Left cardiac atrium (tissue), 4 donors: ENCODE results near the gene FLCN. TPM values are rescaled to one million over a fixed set of nuclear protein-coding genes. Genes with fewer than 3 reads are reported as not detected.
"Not testable (repeated sequence)": the region's sequence is repeated elsewhere in the genome, so short reads cannot be mapped to it uniquely, and the experiment has no call there.

Source experiments
- ATAC-seq, 2 donors: fragments of 200-7000 bp; cut with Tn5 transposase; one replicate each; pipeline ENCODE4 v1.9.1; 2020; ENCODE audit warnings: mild to moderate bottlenecking in 2 of 2, moderate library complexity in 2 of 2
- DNase-seq: peaks from one replicate; pipeline ENCODE4 v3.0.0-alpha.2; 2020
- intact Hi-C, 2 donors: fragments of 100-400 bp; cut with DNase I; formaldehyde crosslinking; loops; one replicate each; pipeline versions ENCODE4 v1.14.1 to v1.15.1; 2022 to 2023
- long read RNA-seq: library from polyadenylated mRNA; unstranded; transcript quantifications from one replicate; pipeline ENCODE4 v2.0.0, GENCODE V29; 2021
- total RNA-seq, 2 donors: library from RNA; stranded (reverse); fragmentation: NEBNext Ultra II Directional; extraction: Animal tissue kit (Norgen Biotek cat#: 25700); gene quantifications; one replicate each; pipeline ENCODE4 v1.2.1, GENCODE V29; 2021
- donor health status: DM: no; HTN: yes; CAD: no.
- donor health status: DM: no; HTN: yes; CAD: no; lungs with severe emphysema.
- donor health status: DM: yes; HTN: yes; CAD: no.
- donor health status: Dilated cardiomyopathy.

The FLCN gene, protein sequence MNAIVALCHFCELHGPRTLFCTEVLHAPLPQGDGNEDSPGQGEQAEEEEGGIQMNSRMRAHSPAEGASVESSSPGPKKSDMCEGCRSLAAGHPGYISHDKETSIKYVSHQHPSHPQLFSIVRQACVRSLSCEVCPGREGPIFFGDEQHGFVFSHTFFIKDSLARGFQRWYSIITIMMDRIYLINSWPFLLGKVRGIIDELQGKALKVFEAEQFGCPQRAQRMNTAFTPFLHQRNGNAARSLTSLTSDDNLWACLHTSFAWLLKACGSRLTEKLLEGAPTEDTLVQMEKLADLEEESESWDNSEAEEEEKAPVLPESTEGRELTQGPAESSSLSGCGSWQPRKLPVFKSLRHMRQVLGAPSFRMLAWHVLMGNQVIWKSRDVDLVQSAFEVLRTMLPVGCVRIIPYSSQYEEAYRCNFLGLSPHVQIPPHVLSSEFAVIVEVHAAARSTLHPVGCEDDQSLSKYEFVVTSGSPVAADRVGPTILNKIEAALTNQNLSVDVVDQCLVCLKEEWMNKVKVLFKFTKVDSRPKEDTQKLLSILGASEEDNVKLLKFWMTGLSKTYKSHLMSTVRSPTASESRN
- total RNA-seq: 10 to 100 TPM; 36.6 to 48.4 TPM
- long read RNA-seq, transcript FLCN-201 (14 exons, 3,638 nt): major isoform, 11 of 24 reads
- long read RNA-seq, partial matches to known transcripts: 4 of 24 reads
- long read RNA-seq, other reads (novel, unspliced or antisense): 5 of 24 reads

GRCh38 chr17:17237026-17237799 lies at the start of gene FLCN:
TSS of gene FLCN (minus strand) at chr17:17237168. CDS start at chr17:17228137, 9,031 bp downstream.
- ATAC-seq: peak; percentile 95 to 97
- DNase-seq: peak; percentile 96
- intact Hi-C loops: loop anchor here in 1 of 2 donors (5.0 to 10.0 kb wide), 2 partner anchors 35 to 232 kb away; no protein-coding TSS in a partner anchor

DNA sequence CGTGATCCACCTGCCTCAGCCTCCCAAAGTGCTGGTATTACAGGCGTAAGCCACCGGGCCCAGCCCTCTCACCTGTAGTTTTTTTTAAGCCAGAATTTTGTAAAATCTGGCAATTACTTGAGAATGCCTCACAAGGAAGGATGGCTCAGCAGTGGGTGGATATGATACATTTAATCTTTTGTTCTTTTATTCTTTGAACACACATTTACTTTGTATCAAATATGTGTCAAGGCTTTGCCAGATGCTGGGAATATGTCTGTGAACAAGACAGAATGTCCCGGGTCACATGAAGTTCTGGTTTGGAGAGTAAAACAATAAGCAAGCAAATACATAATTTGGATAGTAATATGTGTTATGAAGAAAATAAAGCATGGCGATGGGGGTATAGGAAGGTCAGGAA lies 49.0 kb upstream of the FLCN start:
- intact Hi-C loops: no loop called here
- DNase-seq: no peak
- no peak for ATAC-seq

DNA sequence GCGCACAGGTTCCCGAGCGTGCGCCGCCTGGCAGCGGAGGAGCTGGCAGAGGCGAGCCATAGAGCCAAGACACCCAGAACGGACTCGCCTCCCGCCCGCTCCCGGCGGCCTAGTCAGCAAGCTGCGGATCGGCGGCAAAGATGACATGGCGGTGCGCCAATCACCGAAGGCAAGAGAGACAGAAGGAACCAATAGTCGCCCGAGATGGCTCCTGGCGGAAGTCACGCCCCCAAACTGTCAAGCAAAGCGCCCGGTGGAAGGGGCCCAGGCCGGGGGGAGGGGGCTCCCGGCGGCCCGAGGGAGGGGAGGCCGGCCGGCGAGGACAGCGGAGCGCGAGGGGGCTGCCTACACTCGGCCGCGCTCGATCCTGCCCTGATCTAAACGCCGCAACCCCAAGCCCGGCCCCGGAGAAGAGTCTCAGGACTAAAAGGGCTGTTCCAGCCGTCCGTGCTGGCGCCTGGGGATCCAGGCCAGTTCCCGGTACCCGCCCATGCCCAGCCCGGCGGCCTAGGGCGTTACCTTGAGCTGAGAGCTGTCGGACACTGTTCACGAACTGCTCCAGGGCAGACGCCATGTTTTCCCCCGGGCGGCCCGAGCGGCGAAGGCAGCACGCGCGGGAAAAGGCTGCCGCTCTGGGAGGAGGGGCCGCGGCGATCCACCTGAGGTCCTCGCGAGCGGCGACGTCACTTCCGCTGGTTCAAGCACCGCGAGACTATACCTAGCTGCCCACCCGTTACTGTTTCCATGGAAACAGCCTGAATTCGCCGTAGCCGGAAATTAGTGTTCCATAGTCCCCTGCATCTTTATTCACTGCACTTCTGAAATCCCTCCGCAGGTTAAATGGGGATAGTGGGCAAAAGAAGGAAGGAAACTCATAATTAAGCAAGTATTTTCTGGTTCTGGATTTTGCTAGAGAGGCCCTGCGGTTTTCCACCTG lies 43.9 kb upstream of the FLCN start, which contains the start of gene COPS3:
Gene COPS3, minus strand, starts transcription at position 634 of the 937 bp plus-strand sequence. Its CDS starts 60 bp downstream, at position 574.
- peak; percentile 99 for DNase-seq
- ATAC-seq: peak; percentile 97 to 98
- intact Hi-C loops: no loop called here

GRCh38 chr17:17279316-17279715 lies 42.3 kb upstream of the FLCN start:
- no peak for ATAC-seq
- intact Hi-C loops: no loop called here

DNA sequence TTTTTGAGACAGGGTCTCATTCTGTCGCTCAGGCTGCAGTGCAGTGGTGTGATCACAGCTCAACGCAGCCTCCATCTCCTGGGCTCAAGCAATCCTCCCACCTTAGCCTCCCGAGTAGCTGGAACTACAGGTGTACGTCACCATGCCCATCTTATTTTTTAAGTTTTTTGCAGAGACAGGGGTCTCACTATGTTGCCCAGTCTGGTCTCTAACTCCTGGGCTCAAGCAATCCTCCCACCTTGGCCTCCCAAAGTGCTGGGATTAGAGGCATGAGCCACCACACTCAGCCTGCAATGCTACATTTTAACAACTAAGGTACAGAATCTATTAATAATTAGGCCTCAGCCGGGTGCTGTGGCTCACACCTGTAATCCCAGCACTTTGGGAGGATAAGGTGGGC lies 40.5 kb upstream of the FLCN start:
- DNase-seq, ATAC-seq, intact Hi-C loops: not testable (repeated sequence)

More at GRCh38 chr17:17279316-17279715, 42.3 kb upstream of the FLCN start:
- no peak for DNase-seq

GRCh38 chr17:17275971-17276370 lies 39.0 kb upstream of the FLCN start:
- DNase-seq (no peak), ATAC-seq (no peak)
- intact Hi-C loops: no loop called here

GRCh38 chr17:17269926-17270773 lies 33.2 kb upstream of the FLCN start:
- DNase-seq (no peak), ATAC-seq (no peak)
- intact Hi-C loops: no loop called here

DNA sequence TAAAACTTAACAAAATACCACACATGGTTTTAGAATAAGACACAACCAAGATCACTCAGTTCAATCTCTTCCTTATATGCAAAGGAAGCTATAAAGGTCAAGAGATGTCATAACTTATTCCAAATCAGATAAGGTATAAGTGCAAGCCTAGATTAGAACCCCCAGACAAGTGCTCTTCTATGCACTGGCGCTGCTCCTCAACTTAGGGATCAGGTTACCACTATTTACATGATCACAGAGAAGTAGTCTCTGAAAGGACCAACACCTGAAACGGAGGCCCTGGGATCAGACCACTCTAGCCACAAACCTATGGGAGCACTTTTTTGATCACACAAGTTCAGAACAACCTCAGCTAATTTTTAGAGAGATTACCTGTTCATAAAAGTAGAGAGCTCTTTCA lies 27.5 kb upstream of the FLCN start:
- intact Hi-C loops: no loop called here
- no peak for ATAC-seq

DNA sequence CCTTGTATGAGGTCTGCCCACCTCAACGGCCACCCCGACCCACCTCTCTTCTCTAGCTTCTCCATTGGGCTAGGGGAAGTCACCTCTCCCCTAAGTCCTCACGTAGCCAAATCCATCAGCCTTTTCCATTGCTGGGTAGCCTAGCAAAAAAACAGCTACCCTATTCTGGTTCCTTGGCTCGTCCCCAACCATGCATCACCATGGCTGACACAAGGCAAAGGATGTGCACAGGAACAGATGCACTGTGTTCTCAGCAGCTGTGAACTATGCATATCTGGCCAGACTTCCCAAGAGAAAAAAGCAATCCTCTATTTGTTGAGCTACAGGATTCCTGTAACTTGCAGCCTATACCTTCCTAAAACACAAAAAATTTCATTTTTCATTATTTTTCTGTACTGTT lies 22.0 kb upstream of the FLCN start:
- no peak for DNase-seq
- intact Hi-C loops: no loop called here
- no peak for ATAC-seq

More for the DNA sequence above, 27.5 kb upstream of the FLCN start:
- no peak for DNase-seq

- DNase-seq: no peak
- intact Hi-C loops: no loop called here
- ATAC-seq: no peak
These were observed 21.0 kb upstream of the FLCN start for GRCh38 chr17:17258011-17258410.

- no peak for ATAC-seq
- intact Hi-C loops: no loop called here
- DNase-seq: no peak
These were observed 19.3 kb upstream of the FLCN start for GRCh38 chr17:17256316-17256715.

DNA sequence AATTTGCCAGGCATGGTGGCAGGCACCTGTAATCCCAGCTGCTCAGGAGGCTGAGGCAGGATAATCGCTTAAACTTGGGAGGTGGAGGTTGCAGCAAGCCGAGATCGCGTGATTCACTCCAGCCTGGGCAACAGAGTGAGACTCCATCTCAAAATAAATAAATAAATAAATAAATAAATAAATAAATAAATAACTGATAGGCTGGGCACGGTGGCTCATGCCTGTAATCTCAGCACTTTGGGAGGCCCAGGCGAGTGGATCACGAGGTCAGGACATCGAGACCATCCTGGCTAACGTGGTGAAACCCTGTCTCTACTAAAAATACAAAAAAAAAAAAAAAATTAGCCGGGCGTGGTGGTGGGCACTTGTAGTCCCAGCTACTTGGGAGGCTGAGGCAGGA lies 18.7 kb upstream of the FLCN start:
- DNase-seq, ATAC-seq, intact Hi-C loops: not testable (repeated sequence)

DNA sequence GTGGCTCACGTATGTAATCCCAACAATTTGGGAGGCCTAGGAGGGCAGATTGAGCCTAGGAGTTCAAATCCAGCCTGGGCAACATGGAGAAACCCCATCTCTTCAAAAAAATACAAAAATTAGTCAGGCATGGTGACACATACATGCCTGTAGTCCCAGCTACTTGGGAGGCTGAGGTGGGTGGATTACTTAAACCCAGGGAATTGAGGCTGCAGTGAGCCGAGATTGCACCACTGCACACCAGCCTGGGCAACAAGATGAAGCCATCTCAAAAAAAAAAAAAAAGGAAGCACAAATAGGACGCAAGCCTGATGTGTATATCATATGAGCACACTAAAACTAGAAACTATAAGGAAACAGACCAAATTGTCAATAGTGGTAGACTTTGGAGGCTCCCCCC lies 17.1 kb upstream of the FLCN start:
- intact Hi-C loops: no loop called here
- no peak for ATAC-seq
- no peak for DNase-seq

- DNase-seq: no peak
- no peak for ATAC-seq
- intact Hi-C loops: no loop called here
These were observed 16.4 kb upstream of the FLCN start for GRCh38 chr17:17253406-17253805.

GRCh38 chr17:17252149-17252661 lies 15.2 kb upstream of the FLCN start:
- intact Hi-C loops: no loop called here
- DNase-seq: no peak
- ATAC-seq: peak; percentile 27 to 83

DNA sequence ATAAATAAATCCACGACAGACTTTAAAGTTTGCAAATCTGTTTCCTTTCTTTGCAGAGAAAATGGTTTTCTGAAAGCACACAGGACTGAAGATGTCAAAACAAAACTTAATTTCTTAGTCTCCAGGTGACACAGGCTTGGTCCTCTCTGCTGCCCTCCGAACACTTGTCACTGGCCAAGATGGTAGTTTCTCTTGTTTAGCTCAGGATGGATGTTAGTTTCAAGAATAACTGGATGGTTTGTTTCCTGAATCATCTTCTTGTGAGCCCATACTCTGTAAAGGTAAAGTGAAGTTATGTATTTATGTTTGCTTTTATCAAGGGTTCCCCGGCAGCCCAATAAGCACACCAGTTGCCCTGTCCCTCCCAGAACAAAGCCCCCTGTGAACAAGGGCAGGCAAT lies 9.9 kb upstream of the FLCN start:
- no peak for DNase-seq
- intact Hi-C loops: no loop called here
- ATAC-seq: no peak

GRCh38 chr17:17243163-17243562 lies 6.2 kb upstream of the FLCN start:
- ATAC-seq: no peak
- DNase-seq: no peak
- intact Hi-C loops: no loop called here
